ENCODE results near the gene RHBDD1. TPM values are rescaled to one million over a fixed set of nuclear protein-coding genes. Genes with fewer than 3 reads are reported as not detected.
A peak's percentile ranks its signal among the peaks of the same experiment; 100 is the strongest.

Gene RHBDD1
- total and polyA plus RNA-seq, 4 donors, result 4.8 to 66.4 (median 24.7) TPM

GRCh38 chr2:226981791-226982326 lies 146.0 kb downstream of the RHBDD1 start:
- H3K27me3 ChIP-seq (ENCODE audit: control insufficient read depth in 3 of 3, insufficient read depth in 3 of 3, low read length in 2 of 3), result no peaks in the 10 kb centered on the region
- TF ChIP-seq CTCF (IDR thresholded peaks at IDR 0.05; ENCODE audit: control extremely low read depth, extremely low read depth), result no peak
- H3K9me3 ChIP-seq (ENCODE audit: control insufficient read depth in 4 of 4, insufficient read depth in 3 of 4, low read length in 3 of 4), result no peaks in the 10 kb centered on the region
- peaks cover 0 to 16% (median 13%) of the 10 kb centered on the region in 5 donors for H3K4me1 ChIP-seq (ENCODE audit: control insufficient read depth in 5 of 5, insufficient read depth in 5 of 5, low read length in 5 of 5)
- WGBS, 2 donors, result 71 to 81% methylated on average over 3 of the region's 3 CpGs
- ATAC-seq (ENCODE audit: insufficient read depth, low FRiP score) (no peak), DNase-seq (no peak)
- H3K9ac ChIP-seq (ENCODE audit: insufficient read depth in 1 of 2, low read length in 2 of 2), result no peak overlapping the region
- H3K4me3 ChIP-seq, result no peak overlapping the region
- no peak overlapping the region for H3K27ac ChIP-seq (ENCODE audit: low read depth in 1 of 2, low read length in 1 of 2)
- no peaks in the 10 kb centered on the region for H3K36me3 ChIP-seq (ENCODE audit: control insufficient read depth in 4 of 4, insufficient read depth in 4 of 4, low read length in 4 of 4)

- H3K27me3 ChIP-seq (ENCODE audit: control insufficient read depth in 3 of 3, insufficient read depth in 3 of 3, low read length in 2 of 3), result no peaks in the 10 kb centered on the region
- no peaks in the 10 kb centered on the region for H3K9me3 ChIP-seq (ENCODE audit: control insufficient read depth in 4 of 4, insufficient read depth in 3 of 4, low read length in 3 of 4)
- peaks cover 0 to 15% (median 11%) of the 10 kb centered on the region in 5 donors for H3K4me1 ChIP-seq (ENCODE audit: control insufficient read depth in 5 of 5, insufficient read depth in 5 of 5, low read length in 5 of 5)
- no peak overlapping the region for H3K4me3 ChIP-seq
- no peaks in the 10 kb centered on the region for H3K36me3 ChIP-seq (ENCODE audit: control insufficient read depth in 4 of 4, insufficient read depth in 4 of 4, low read length in 4 of 4)
- H3K27ac ChIP-seq (ENCODE audit: low read depth in 1 of 2, low read length in 1 of 2), result no peak overlapping the region
- no peak for TF ChIP-seq CTCF (IDR thresholded peaks at IDR 0.05; ENCODE audit: control extremely low read depth, extremely low read depth)
- 87 to 89% methylated on average over 12 of the region's 12 CpGs for WGBS, 2 donors
- peak in 1 of 3 donors; percentile 18 for DNase-seq
- no peak for ATAC-seq (ENCODE audit: insufficient read depth, low FRiP score)
- H3K9ac ChIP-seq (ENCODE audit: insufficient read depth in 1 of 2, low read length in 2 of 2), result peak overlapping the region in 1 of 2 donors; percentile 72
These were observed 148.3 kb downstream of the RHBDD1 start for GRCh38 chr2:226983895-226984749.

- H3K4me1 ChIP-seq (ENCODE audit: control insufficient read depth in 5 of 5, insufficient read depth in 5 of 5, low read length in 5 of 5), result peaks cover 0 to 15% (median 11%) of the 10 kb centered on the region in 5 donors
- H3K4me3 ChIP-seq, result no peak overlapping the region
- TF ChIP-seq CTCF (IDR thresholded peaks at IDR 0.05; ENCODE audit: control extremely low read depth, extremely low read depth), result peak; percentile 48
- H3K36me3 ChIP-seq (ENCODE audit: control insufficient read depth in 4 of 4, insufficient read depth in 4 of 4, low read length in 4 of 4), result no peaks in the 10 kb centered on the region
- ATAC-seq (ENCODE audit: insufficient read depth, low FRiP score), result peak; percentile 54
- peak; percentile 80 to 97 (median 96) for DNase-seq
- H3K27ac ChIP-seq (ENCODE audit: low read depth in 1 of 2, low read length in 1 of 2), result no peak overlapping the region
- no peaks in the 10 kb centered on the region for H3K9me3 ChIP-seq (ENCODE audit: control insufficient read depth in 4 of 4, insufficient read depth in 3 of 4, low read length in 3 of 4)
- no peaks in the 10 kb centered on the region for H3K27me3 ChIP-seq (ENCODE audit: control insufficient read depth in 3 of 3, insufficient read depth in 3 of 3, low read length in 2 of 3)
- 49 to 67% methylated on average over 8 of the region's 8 CpGs for WGBS, 2 donors
- H3K9ac ChIP-seq (ENCODE audit: insufficient read depth in 1 of 2, low read length in 2 of 2), result peak overlapping the region in 1 of 2 donors; percentile 72
These were observed 149.1 kb downstream of the RHBDD1 start for GRCh38 chr2:226984750-226985582.

Measured in lung (tissue), 12 donors.